ENCODE measurements around the gene ZNF148.

Gene ZNF148

GRCh38 chr3:125232401-125232800 lies 142.7 kb downstream of the ZNF148 start:
- no peaks in the 10 kb centered on the region; the same call in 1 of the 2 replicates for H3K36me3 ChIP-seq (ENCODE audit: insufficient read depth)
- H3K4me2 ChIP-seq, result no peak overlapping the region
- H4K20me1 ChIP-seq (ENCODE audit: insufficient read depth), result no peaks in the 10 kb centered on the region

GRCh38 chr3:125231895-125232294 lies 143.2 kb downstream of the ZNF148 start:
- no peak overlapping the region for H3K4me2 ChIP-seq
- H2AFZ ChIP-seq (ENCODE audit: low read depth), result no peak overlapping the region
- no peaks in the 10 kb centered on the region for H3K79me2 ChIP-seq (ENCODE audit: insufficient read depth, low read depth)
- no peak overlapping the region for H3K9ac ChIP-seq
- TF ChIP-seq CTCF (conservative IDR thresholded peaks at IDR 0.05; ENCODE audit: low read depth, low read length), result no peak
- H3K4me1 ChIP-seq (ENCODE audit: low read depth, poor library complexity, severe bottlenecking), result no peaks in the 10 kb centered on the region
- no peak overlapping the region for H3K27ac ChIP-seq
- H3K4me3 ChIP-seq (IDR thresholded peaks at IDR 0.05; ENCODE audit: insufficient read depth, low read depth, low read length), result no peak overlapping the region
- H3K27me3 ChIP-seq (ENCODE audit: insufficient read depth, low read depth), result no peaks in the 10 kb centered on the region
- H4K20me1 ChIP-seq (ENCODE audit: insufficient read depth), result no peaks in the 10 kb centered on the region
- H3K36me3 ChIP-seq (ENCODE audit: insufficient read depth), result no peaks in the 10 kb centered on the region; the same call in 1 of the 2 replicates

More at GRCh38 chr3:125232401-125232800, 142.7 kb downstream of the ZNF148 start:
- Histone ChIP-seq H3K27ac (no peak overlapping the region), H2AFZ (ENCODE audit: low read depth) (no peak overlapping the region), H3K9ac (no peak overlapping the region), H3K27me3 (ENCODE audit: insufficient read depth, low read depth) (no peaks in the 10 kb centered on the region), H3K4me3 (IDR thresholded peaks at IDR 0.05; ENCODE audit: insufficient read depth, low read depth, low read length) (no peak overlapping the region), H3K4me1 (ENCODE audit: low read depth, poor library complexity, severe bottlenecking) (no peaks in the 10 kb centered on the region), H3K79me2 (ENCODE audit: insufficient read depth, low read depth) (no peaks in the 10 kb centered on the region)
- TF ChIP-seq CTCF (conservative IDR thresholded peaks at IDR 0.05; ENCODE audit: low read depth, low read length), result no peak

- H3K36me3 ChIP-seq (ENCODE audit: insufficient read depth), result no peaks in the 10 kb centered on the region; the same call in 1 of the 2 replicates
- no peaks in the 10 kb centered on the region for H3K79me2 ChIP-seq (ENCODE audit: insufficient read depth, low read depth)
- H4K20me1 ChIP-seq (ENCODE audit: insufficient read depth), result no peaks in the 10 kb centered on the region
- H3K9ac ChIP-seq, result no peak overlapping the region
- no peak overlapping the region for H3K27ac ChIP-seq
- no peak overlapping the region for H3K4me2 ChIP-seq
- no peaks in the 10 kb centered on the region for H3K4me1 ChIP-seq (ENCODE audit: low read depth, poor library complexity, severe bottlenecking)
- no peaks in the 10 kb centered on the region for H3K27me3 ChIP-seq (ENCODE audit: insufficient read depth, low read depth)
- no peak overlapping the region for H3K4me3 ChIP-seq (IDR thresholded peaks at IDR 0.05; ENCODE audit: insufficient read depth, low read depth, low read length)
- TF ChIP-seq CTCF (conservative IDR thresholded peaks at IDR 0.05; ENCODE audit: low read depth, low read length), result no peak
- no peak overlapping the region for H2AFZ ChIP-seq (ENCODE audit: low read depth)
These were observed 145.4 kb downstream of the ZNF148 start for GRCh38 chr3:125229707-125230106.

GRCh38 chr3:125229168-125229567 lies 146.0 kb downstream of the ZNF148 start:
- Histone ChIP-seq H3K9ac (no peak overlapping the region), H3K27me3 (ENCODE audit: insufficient read depth, low read depth) (no peaks in the 10 kb centered on the region), H3K36me3 (ENCODE audit: insufficient read depth) (no peaks in the 10 kb centered on the region; the same call in 1 of the 2 replicates), H3K79me2 (ENCODE audit: insufficient read depth, low read depth) (no peaks in the 10 kb centered on the region), H2AFZ (ENCODE audit: low read depth) (no peak overlapping the region), H3K4me3 (IDR thresholded peaks at IDR 0.05; ENCODE audit: insufficient read depth, low read depth, low read length) (no peak overlapping the region), H3K27ac (no peak overlapping the region), H4K20me1 (ENCODE audit: insufficient read depth) (no peaks in the 10 kb centered on the region), H3K4me1 (ENCODE audit: low read depth, poor library complexity, severe bottlenecking) (no peaks in the 10 kb centered on the region), H3K4me2 (no peak overlapping the region)
- no peak for TF ChIP-seq CTCF (conservative IDR thresholded peaks at IDR 0.05; ENCODE audit: low read depth, low read length)

All from KMS-11 (cell line).